HCT116 (cell line): ENCODE measurements around the gene SRGAP3. TPM values are rescaled to one million over a fixed set of nuclear protein-coding genes. Genes with fewer than 3 reads are reported as not detected.

Experiments used
- ATAC-seq: fragments of 200-7000 bp; cut with Tn5 transposase; 2 replicates; pipeline ENCODE4 v1.9.1; 2020; ENCODE audit warnings: mild to moderate bottlenecking, moderate library complexity
- BruUV-seq: library from RNA; stranded (reverse); fragments of 400-500 nt; replicated peaks from 2 replicates; lab custom pipeline; 2021; lab: Mats Ljungman, UMichigan
- CTCF ChIA-PET: fragments of 300-600 bp; sonication (Branson Sonifier 250); formaldehyde crosslinking; loops from one replicate; lab custom pipeline; 2021; ENCODE audit warnings: antibody characterized with exemption; lab: Charles Lee
- POLR2A ChIA-PET: fragments of 300-600, 350-600 bp; sonication (Branson Sonifier 250); formaldehyde crosslinking; loops from one replicate; lab custom pipeline; 2021; ENCODE audit warnings: antibody characterized with exemption; lab: Charles Lee
- RAD21 ChIA-PET, 2 experiments: fragments of 300-600 bp; sonication (Branson Sonifier 250); formaldehyde crosslinking; loops; one replicate each; lab custom pipeline; 2023; ENCODE audit warnings: low total read pairs in 2 of 2; ENCODE audit not compliant: uncharacterized antibody in 2 of 2, unreplicated experiment in 2 of 2, low non-redundant PET in 1 of 2; lab: Charles Lee
- DNase-seq: peaks from one replicate; pipeline ENCODE4 v3.0.0-alpha.2; 2010; ENCODE audit warnings: low read depth, low spot score
- H2AFZ ChIP-seq: fragments of 200-600 bp; shearing (Covaris generic), sonication (generic); 2 replicates; pipeline ENCODE4 v1.6.1; 2017; ENCODE audit warnings: low read depth, mixed run types, mixed read lengths, antibody characterized with exemption, low read length; ENCODE audit not compliant: poor library complexity, severe bottlenecking
- H3K27ac ChIP-seq: 2 replicates; pipeline ENCODE4 v1.5.1; 2012; ENCODE audit warnings: low read depth, low read length
- H3K27me3 ChIP-seq: fragments of 200-600 bp; sonication (generic); 2 replicates; pipeline ENCODE4 v1.6.1; 2016; ENCODE audit warnings: mixed run types, low read length, mixed read lengths; ENCODE audit not compliant: insufficient read depth
- H3K36me3 ChIP-seq, 2 experiments: fragments of 200-500 bp in 1 of 2; fragments of 200-600 bp in 1 of 2; sonication (Bioruptor generic) in 1 of 2; sonication (generic) in 1 of 2; 2 replicates each; pipeline versions ENCODE4 v1.5.1 to v1.6.1; 2014 to 2016; ENCODE audit warnings: low read length in 2 of 2, inconsistent platforms in 1 of 2, mixed read lengths in 1 of 2, mixed run types in 1 of 2; ENCODE audit not compliant: insufficient read depth in 2 of 2, control insufficient read depth in 1 of 2
- H3K4me1 ChIP-seq, 2 experiments: fragments of 200-600 bp in 1 of 2; sonication (generic) in 1 of 2; 2 replicates each; pipeline versions ENCODE4 v1.5.1 to v1.6.1; 2012 to 2017; ENCODE audit warnings: low read length in 2 of 2, inconsistent platforms in 1 of 2, mild to moderate bottlenecking in 1 of 2, mixed read lengths in 1 of 2, mixed run types in 1 of 2, moderate library complexity in 1 of 2; ENCODE audit not compliant: insufficient read depth in 2 of 2, control insufficient read depth in 1 of 2
- H3K4me2 ChIP-seq: fragments of 200-600 bp; sonication (generic); 2 replicates; pipeline ENCODE4 v1.6.1; 2017; ENCODE audit warnings: mixed run types, low read length, mixed read lengths
- H3K4me3 ChIP-seq, 2 experiments: fragments of 200-600 bp in 1 of 2; sonication (generic) in 1 of 2; replicated peaks in 1 of 2; 2 replicates each; pipeline ENCODE4 v1.5.1; 2011 to 2016; ENCODE audit warnings: low read length in 2 of 2, control low read depth in 1 of 2, low read depth in 1 of 2, mild to moderate bottlenecking in 1 of 2, mixed read lengths in 1 of 2, mixed run types in 1 of 2
- H3K79me2 ChIP-seq: fragments of 200-600 bp; sonication (generic); 2 replicates; pipeline ENCODE4 v1.6.1; 2017; ENCODE audit warnings: mild to moderate bottlenecking, mixed run types, low read length, moderate library complexity, mixed read lengths; ENCODE audit not compliant: insufficient read depth
- H3K9ac ChIP-seq: fragments of 200-600 bp; sonication (generic); 2 replicates; pipeline ENCODE4 v1.6.1; 2016; ENCODE audit warnings: low read length, mixed read lengths
- H3K9me2 ChIP-seq: fragments of 200-600 bp; sonication (generic), shearing (Covaris generic); 2 replicates; pipeline ENCODE4 v1.6.1; 2017; ENCODE audit warnings: mixed run types, mild to moderate bottlenecking, moderate library complexity; ENCODE audit not compliant: insufficient read depth
- H3K9me3 ChIP-seq, 2 experiments: fragments of 200-500 bp in 1 of 2; fragments of 200-600 bp in 1 of 2; sonication (Bioruptor generic) in 1 of 2; sonication (generic) in 1 of 2; 2 replicates each; pipeline ENCODE4 v1.6.1; 2014 to 2017; ENCODE audit warnings: low read length in 2 of 2, mixed read lengths in 2 of 2, inconsistent platforms in 1 of 2, low read depth in 1 of 2, mild to moderate bottlenecking in 1 of 2, mixed run types in 1 of 2, moderate library complexity in 1 of 2; ENCODE audit not compliant: control insufficient read depth in 1 of 2, insufficient read depth in 1 of 2
- H4K20me1 ChIP-seq: fragments of 200-600 bp; sonication (generic), shearing (Covaris generic); 2 replicates; pipeline ENCODE4 v1.6.1; 2017; ENCODE audit warnings: mixed run types, mild to moderate bottlenecking, moderate library complexity; ENCODE audit not compliant: insufficient read depth
- ELF1 ChIP-seq: IDR thresholded peaks from 2 replicates; pipeline ENCODE4 v1.6.1; 2012; ENCODE audit warnings: low read depth, borderline replicate concordance
- EZH2 ChIP-seq: fragments of 200-600 bp; sonication (generic); IDR thresholded peaks from 2 replicates; pipeline ENCODE4 v1.6.1; 2017; ENCODE audit warnings: antibody characterized with exemption, mixed run types
- TCF7L2 ChIP-seq: IDR thresholded peaks from 2 replicates; pipeline ENCODE4 v1.7.0; 2011; ENCODE audit warnings: borderline replicate concordance, inconsistent platforms; ENCODE audit not compliant: insufficient read depth, insufficient read length; ENCODE audit errors: extremely low read depth
- intact Hi-C: fragments of 100-400 bp; cut with micrococcal nuclease; formaldehyde crosslinking; loops from 2 replicates; pipeline ENCODE4 v1.10.0; 2022
- total RNA-seq: library from RNA; stranded (reverse); gene quantifications from one replicate; pipeline ENCODE4 v1.2.1, GENCODE V29; 2021; ENCODE audit not compliant: unreplicated experiment
- TF ChIP-seq, protein P1 (sequence below), 3 experiments: fragments of 200-600 bp in 1 of 3; sonication (generic) in 1 of 3; IDR thresholded peaks in 2 of 3; conservative IDR thresholded peaks in 1 of 3; 2 replicates each; pipeline ENCODE4 v1.5.1; 2012 to 2017; ENCODE audit warnings: low read depth in 2 of 3, low read length in 2 of 3, antibody characterized with exemption in 1 of 3, borderline replicate concordance in 1 of 3, control low read depth in 1 of 3, mild to moderate bottlenecking in 1 of 3, mixed read lengths in 1 of 3, mixed run types in 1 of 3, moderate library complexity in 1 of 3; ENCODE audit not compliant: insufficient read depth in 1 of 3
- TF ChIP-seq, protein P2 (sequence below): IDR thresholded peaks from 2 replicates; pipeline ENCODE4 v1.6.1; 2012

Gene SRGAP3
- total RNA-seq, 1 experiment from 2014 or later: 8.3 TPM

DNA sequence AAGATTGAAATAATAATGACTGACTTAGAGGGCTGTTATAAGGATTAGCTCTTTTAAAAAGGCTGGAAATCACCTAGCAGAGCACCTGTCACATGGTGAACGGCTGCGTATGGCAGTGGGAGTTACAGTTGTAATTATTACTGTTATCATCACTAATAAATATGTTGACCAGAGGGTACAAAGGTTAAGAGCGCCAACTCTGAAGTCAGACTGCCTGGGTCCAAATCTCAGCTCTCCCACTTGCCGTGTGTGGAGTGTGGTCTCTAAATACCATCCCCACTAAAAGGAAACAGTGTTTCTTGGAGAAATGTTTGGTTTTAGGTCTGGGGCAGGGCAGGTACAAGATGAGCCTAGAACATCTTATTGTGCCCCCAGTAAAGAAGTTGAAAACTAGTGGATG lies 280.2 kb downstream of the SRGAP3 start (continued):
- TF ChIP-seq ELF1 (no peak), TCF7L2 (no peak)

DNA sequence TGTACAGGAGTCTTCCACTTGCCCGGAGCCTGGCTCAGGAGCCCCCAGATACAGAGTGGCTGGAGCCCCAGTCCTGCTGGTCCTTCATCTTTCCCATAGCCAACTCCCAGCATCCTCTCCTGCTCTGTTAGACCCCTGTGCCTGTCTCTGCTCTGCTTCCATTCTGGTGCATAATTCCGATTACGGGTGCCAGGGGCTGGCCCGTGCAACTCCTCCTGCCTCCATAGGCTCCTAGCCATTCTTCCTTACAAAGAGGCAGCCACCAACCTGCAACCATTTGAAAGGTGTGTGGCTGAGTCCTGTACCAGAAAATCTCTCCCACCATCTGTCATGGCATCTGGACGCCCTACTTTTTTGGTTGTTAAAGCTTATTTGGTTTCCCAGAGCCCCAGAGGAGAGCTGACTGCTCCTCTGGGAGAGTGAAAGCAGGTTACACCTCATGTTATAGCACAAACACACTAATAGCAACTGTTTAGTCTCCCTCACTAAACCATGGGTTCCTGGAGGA lies 281.0 kb downstream of the SRGAP3 start:
- H3K36me3 ChIP-seq: no peaks in the 10 kb centered on the region
- no peak for ATAC-seq

More for the DNA sequence above, 281.0 kb downstream of the SRGAP3 start:
- Histone ChIP-seq H3K9me2 (no peaks in the 10 kb centered on the region), H3K27ac (no peak overlapping the region), H3K79me2 (no peaks in the 10 kb centered on the region), H2AFZ (no peak overlapping the region), H3K27me3 (no peaks in the 10 kb centered on the region; the same call in 1 of the 2 replicates), H3K4me1 (peaks cover 10 to 30% of the 10 kb centered on the region in 2 experiments; a peak in 3 of 4 replicates), H4K20me1 (no peaks in the 10 kb centered on the region), H3K4me2 (no peak overlapping the region), H3K4me3 (no peak overlapping the region), H3K9me3 (no peaks in the 10 kb centered on the region), H3K9ac (no peak overlapping the region)
- intact Hi-C loops: no loop called here
- TF ChIP-seq, protein P1, sequence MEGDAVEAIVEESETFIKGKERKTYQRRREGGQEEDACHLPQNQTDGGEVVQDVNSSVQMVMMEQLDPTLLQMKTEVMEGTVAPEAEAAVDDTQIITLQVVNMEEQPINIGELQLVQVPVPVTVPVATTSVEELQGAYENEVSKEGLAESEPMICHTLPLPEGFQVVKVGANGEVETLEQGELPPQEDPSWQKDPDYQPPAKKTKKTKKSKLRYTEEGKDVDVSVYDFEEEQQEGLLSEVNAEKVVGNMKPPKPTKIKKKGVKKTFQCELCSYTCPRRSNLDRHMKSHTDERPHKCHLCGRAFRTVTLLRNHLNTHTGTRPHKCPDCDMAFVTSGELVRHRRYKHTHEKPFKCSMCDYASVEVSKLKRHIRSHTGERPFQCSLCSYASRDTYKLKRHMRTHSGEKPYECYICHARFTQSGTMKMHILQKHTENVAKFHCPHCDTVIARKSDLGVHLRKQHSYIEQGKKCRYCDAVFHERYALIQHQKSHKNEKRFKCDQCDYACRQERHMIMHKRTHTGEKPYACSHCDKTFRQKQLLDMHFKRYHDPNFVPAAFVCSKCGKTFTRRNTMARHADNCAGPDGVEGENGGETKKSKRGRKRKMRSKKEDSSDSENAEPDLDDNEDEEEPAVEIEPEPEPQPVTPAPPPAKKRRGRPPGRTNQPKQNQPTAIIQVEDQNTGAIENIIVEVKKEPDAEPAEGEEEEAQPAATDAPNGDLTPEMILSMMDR (IDR thresholded peaks at IDR 0.05 in 2 of 3, conservative IDR thresholded peaks at IDR 0.05 in 1 of 3; ENCODE audit: borderline replicate concordance in 1 of 3, insufficient read depth in 1 of 3, low read depth in 2 of 3, low read length in 2 of 3): no peak
- TF ChIP-seq EZH2: no peak
- TF ChIP-seq, protein P2, sequence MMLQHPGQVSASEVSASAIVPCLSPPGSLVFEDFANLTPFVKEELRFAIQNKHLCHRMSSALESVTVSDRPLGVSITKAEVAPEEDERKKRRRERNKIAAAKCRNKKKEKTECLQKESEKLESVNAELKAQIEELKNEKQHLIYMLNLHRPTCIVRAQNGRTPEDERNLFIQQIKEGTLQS: no peak
- no TSS peak for BruUV-seq
- ChIA-PET CTCF (interaction anchor here (1.6 kb wide), 1 partner anchor 334 kb away, joined by 4 read pairs; no protein-coding TSS in a partner anchor), POLR2A (no interaction called here), RAD21 (no interaction called here)
- no peak for DNase-seq
